Thymus (tissue), 11 donors: ENCODE data around the gene PARVA. TPM values are rescaled to one million over a fixed set of nuclear protein-coding genes. Genes with fewer than 3 reads are reported as not detected.
"Not testable (repeated sequence)": the region's sequence is repeated elsewhere in the genome, so short reads cannot be mapped to it uniquely, and the experiment has no call there.

Experiments
- DNase-seq, 9 donors: peaks; one replicate each; pipeline ENCODE4 v3.0.0-alpha.2; 2013; ENCODE audit warnings: low spot score in 9 of 9, low read depth in 6 of 9, missing footprints in 1 of 9
- H3K27ac ChIP-seq, 2 donors: one replicate each; pipeline ENCODE4 v1.5.1; 2013; ENCODE audit warnings: control low read depth in 1 of 2, low read depth in 1 of 2, low read length in 1 of 2, mild to moderate bottlenecking in 1 of 2, moderate library complexity in 1 of 2
- H3K27me3 ChIP-seq, 2 donors: one replicate each; pipeline ENCODE4 v1.5.1; 2013; ENCODE audit warnings: low read length in 1 of 2; ENCODE audit not compliant: control insufficient read depth in 2 of 2, insufficient read depth in 1 of 2
- H3K36me3 ChIP-seq, 2 donors: one replicate each; pipeline ENCODE4 v1.5.1; 2013; ENCODE audit warnings: low read length in 1 of 2, mild to moderate bottlenecking in 1 of 2, moderate library complexity in 1 of 2; ENCODE audit not compliant: control insufficient read depth in 2 of 2, insufficient read depth in 2 of 2
- H3K4me1 ChIP-seq, 2 donors: one replicate each; pipeline ENCODE4 v1.5.1; 2013; ENCODE audit warnings: low read length in 2 of 2; ENCODE audit not compliant: control insufficient read depth in 2 of 2, insufficient read depth in 2 of 2
- H3K4me3 ChIP-seq, 2 donors: one replicate each; pipeline ENCODE4 v1.5.1; 2013; ENCODE audit warnings: low read length in 2 of 2, control low read depth in 1 of 2, mild to moderate bottlenecking in 1 of 2
- H3K9me3 ChIP-seq, 2 donors: one replicate each; pipeline ENCODE4 v1.5.1; 2013; ENCODE audit warnings: low read length in 1 of 2, mild to moderate bottlenecking in 1 of 2; ENCODE audit not compliant: control insufficient read depth in 2 of 2, insufficient read depth in 1 of 2
- WGBS: extraction: QIAGEN DNeasy Blood & Tissue Kit; methylation state at CpG from one replicate; pipeline ENCODE4 v1.1.7; 2013; 5-methylcytosine and 5-hydroxymethylcytosine counted together
- polyA plus RNA-seq: library from polyadenylated mRNA; stranded (reverse); fragments of 200-250 nt; gene quantifications from one replicate; pipeline ENCODE4 v1.2.3, GENCODE V29; 2013
- total RNA-seq: library from RNA; stranded (reverse); fragments of 120-200 nt; gene quantifications from one replicate; pipeline ENCODE4 v1.2.4, GENCODE V29; 2013
- donor health status: healthy.

The PARVA gene
- total and polyA plus RNA-seq, 2 donors: 2.9 to 7.8 TPM

- no peak overlapping the region for H3K4me3 ChIP-seq
- no peaks in the 10 kb centered on the region for H3K27me3 ChIP-seq
- H3K27ac ChIP-seq: no peak overlapping the region
- no peaks in the 10 kb centered on the region for H3K36me3 ChIP-seq
- H3K9me3 ChIP-seq: no peaks in the 10 kb centered on the region
- 94% methylated on average over 4 of the region's 4 CpGs for WGBS
- no peak for DNase-seq
- H3K4me1 ChIP-seq: no peaks in the 10 kb centered on the region
Observed at GRCh38 chr11:12517306-12517705, 139.9 kb downstream of the PARVA start.

GRCh38 chr11:12517741-12518140 lies 140.4 kb downstream of the PARVA start:
- H3K4me3 ChIP-seq: no peak overlapping the region
- H3K36me3 ChIP-seq: no peaks in the 10 kb centered on the region
- DNase-seq: no peak
- H3K27me3 ChIP-seq: no peaks in the 10 kb centered on the region
- H3K9me3 ChIP-seq: no peaks in the 10 kb centered on the region
- no peaks in the 10 kb centered on the region for H3K4me1 ChIP-seq
- 84% methylated on average over 4 of the region's 4 CpGs for WGBS
- H3K27ac ChIP-seq: no peak overlapping the region

- H3K36me3 ChIP-seq: no peaks in the 10 kb centered on the region
- no peaks in the 10 kb centered on the region for H3K9me3 ChIP-seq
- no peak overlapping the region for H3K4me3 ChIP-seq
- H3K27me3 ChIP-seq: no peaks in the 10 kb centered on the region
- H3K4me1 ChIP-seq: no peaks in the 10 kb centered on the region
- H3K27ac ChIP-seq: no peak overlapping the region
- no peak for DNase-seq
- 91% methylated on average over 15 of the region's 15 CpGs for WGBS
Observed at GRCh38 chr11:12518606-12519385, 141.4 kb downstream of the PARVA start.

- Histone ChIP-seq H3K9me3 (no peaks in the 10 kb centered on the region), H3K4me3 (no peak overlapping the region), H3K4me1 (no peaks in the 10 kb centered on the region), H3K36me3 (no peaks in the 10 kb centered on the region), H3K27me3 (no peaks in the 10 kb centered on the region), H3K27ac (no peak overlapping the region)
- WGBS: 94% methylated on average over 3 of the region's 3 CpGs
- DNase-seq: no peak
Observed at GRCh38 chr11:12520054-12520453, 142.7 kb downstream of the PARVA start.

- not testable (repeated sequence) for H3K4me3 ChIP-seq, H3K4me1 ChIP-seq
Observed at GRCh38 chr11:12520576-12520975, 143.2 kb downstream of the PARVA start.

GRCh38 chr11:12523180-12523924 lies 146.0 kb downstream of the PARVA start:
- 93% methylated on average over 9 of the region's 9 CpGs for WGBS
- DNase-seq: no peak
- Histone ChIP-seq H3K36me3 (no peaks in the 10 kb centered on the region), H3K9me3 (no peaks in the 10 kb centered on the region), H3K4me1 (no peaks in the 10 kb centered on the region), H3K4me3 (no peak overlapping the region), H3K27me3 (no peaks in the 10 kb centered on the region), H3K27ac (no peak overlapping the region)

More at GRCh38 chr11:12520576-12520975, 143.2 kb downstream of the PARVA start:
- not testable (repeated sequence) for H3K9me3 ChIP-seq, DNase-seq, H3K36me3 ChIP-seq, H3K27ac ChIP-seq, H3K27me3 ChIP-seq
- 92% methylated on average over 6 of the region's 6 CpGs for WGBS

GRCh38 chr11:12524865-12525264 lies 147.5 kb downstream of the PARVA start:
- Histone ChIP-seq H3K27ac (no peak overlapping the region), H3K9me3 (no peaks in the 10 kb centered on the region), H3K27me3 (no peaks in the 10 kb centered on the region), H3K4me3 (no peak overlapping the region), H3K4me1 (no peaks in the 10 kb centered on the region), H3K36me3 (no peaks in the 10 kb centered on the region)
- DNase-seq: no peak
- 75% methylated on average over 5 of the region's 5 CpGs for WGBS

GRCh38 chr11:12525466-12526055 lies 148.2 kb downstream of the PARVA start:
- Histone ChIP-seq H3K27me3 (no peaks in the 10 kb centered on the region), H3K36me3 (no peaks in the 10 kb centered on the region), H3K4me1 (no peaks in the 10 kb centered on the region), H3K27ac (no peak overlapping the region), H3K9me3 (no peaks in the 10 kb centered on the region), H3K4me3 (no peak overlapping the region)
- DNase-seq: no peak
- WGBS: 100% methylated on average over 1 of the region's 1 CpG

GRCh38 chr11:12526789-12527188 lies 149.4 kb downstream of the PARVA start:
- Histone ChIP-seq H3K9me3 (no peaks in the 10 kb centered on the region), H3K4me3 (no peak overlapping the region), H3K27me3 (no peaks in the 10 kb centered on the region), H3K36me3 (no peaks in the 10 kb centered on the region), H3K27ac (no peak overlapping the region), H3K4me1 (no peaks in the 10 kb centered on the region)
- DNase-seq: no peak
- 96% methylated on average over 1 of the region's 1 CpG for WGBS
